H1 (cell line): ENCODE data around the gene GFY. TPM values are rescaled to one million over a fixed set of nuclear protein-coding genes. Genes with fewer than 3 reads are reported as not detected.

Experiments used
- KDM1A ChIP-seq: fragments of 200-600, 300-600 bp; sonication (generic); IDR thresholded peaks from 2 replicates; pipeline ENCODE4 v1.7.1; 2016; ENCODE audit warnings: mild to moderate bottlenecking, low read length, borderline replicate concordance
- RAD21 ChIP-seq, 2 experiments: IDR thresholded peaks in 1 of 2; conservative IDR thresholded peaks in 1 of 2; 2 replicates each; pipeline ENCODE4 v1.6.1; 2011; ENCODE audit warnings: low read depth in 2 of 2, low read length in 2 of 2, improper control_type of control experiment in 1 of 2, inconsistent platforms in 1 of 2, mild to moderate bottlenecking in 1 of 2, moderate library complexity in 1 of 2
- SRF ChIP-seq: IDR thresholded peaks from 2 replicates; pipeline ENCODE4 v1.6.1; 2011; ENCODE audit warnings: mild to moderate bottlenecking, low read depth, low read length, moderate library complexity
- TAF1 ChIP-seq: IDR thresholded peaks from 2 replicates; pipeline ENCODE4 v1.6.1; 2011; ENCODE audit warnings: mild to moderate bottlenecking, low read depth, low read length
- polyA plus RNA-seq, 7 experiments: library from polyadenylated mRNA; depleted of rRNA in 3 of 7; stranded (reverse) in 5 of 7; unstranded in 2 of 7; fragments of >200 nt in 5 of 7; fragments of 200-250 nt in 2 of 7; gene quantifications; 1 replicate in 5 of 7; 2 replicates in 1 of 7; 4 replicates in 1 of 7; pipeline versions ENCODE4 v1.2.1 to v1.2.3, GENCODE V29; 2011 to 2013; ENCODE audit warnings: missing spikeins in 2 of 7, mixed read lengths in 2 of 7
- total RNA-seq: library from RNA; stranded (reverse); fragmentation: NEBNext Ultra II Directional; extraction: Animal tissue kit (Norgen Biotek cat#: 25700); gene quantifications from 2 replicates; pipeline ENCODE4 v1.2.1, GENCODE V29; 2021
- TF ChIP-seq, protein P1 (sequence below): IDR thresholded peaks from 2 replicates; pipeline ENCODE4 v1.6.1; 2011; ENCODE audit warnings: low read depth, mild to moderate bottlenecking, low read length; ENCODE audit not compliant: insufficient read depth
- TF ChIP-seq, protein P2 (sequence below): IDR thresholded peaks from 2 replicates; pipeline ENCODE4 v1.6.1; 2012; ENCODE audit warnings: low read length, inconsistent platforms

GFY gene
- total and polyA plus RNA-seq, 2 of the 8 experiments (the other 6 are each of a cell fraction or from before 2014, with no cell fraction given): 0.68 to 0.93 TPM

DNA sequence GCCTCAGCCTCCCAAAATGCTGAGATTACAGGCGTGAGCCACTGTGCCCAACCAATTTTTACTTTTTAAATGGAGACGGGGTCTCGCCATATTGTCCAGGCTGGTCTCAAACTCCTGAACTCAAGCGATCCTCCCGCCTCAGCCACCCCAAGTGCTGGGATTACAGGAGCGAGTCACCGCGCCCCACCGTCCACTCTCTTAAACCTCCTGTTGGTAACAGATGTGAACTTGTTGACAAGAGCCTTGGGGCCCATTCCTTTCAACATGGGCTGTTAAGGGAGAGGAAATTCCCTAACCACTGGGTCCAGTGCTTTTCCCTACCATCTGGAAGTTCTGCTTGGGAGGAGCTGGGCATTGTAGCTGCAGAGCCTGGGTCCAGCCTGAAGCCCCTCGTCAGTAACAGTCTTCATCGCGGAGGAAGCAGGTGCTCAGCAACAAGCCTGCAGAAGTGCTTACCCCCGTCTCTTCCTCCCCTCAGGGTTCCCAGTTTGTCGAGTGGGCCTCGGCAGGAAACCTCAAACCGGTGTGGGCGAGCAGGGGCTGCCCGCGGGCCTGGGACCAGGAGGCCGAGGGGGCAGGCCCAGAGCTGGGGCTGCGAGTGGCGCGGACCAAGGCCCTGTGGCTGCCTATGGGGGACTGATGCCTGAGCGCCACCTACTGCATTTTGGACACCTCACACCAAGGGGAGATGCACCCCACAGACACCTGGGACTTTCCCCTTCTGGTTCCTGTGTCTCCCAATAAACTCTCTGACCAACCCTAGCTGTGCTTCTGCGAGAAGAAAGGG lies 44.8 kb downstream of the GFY start (continued):
- TF ChIP-seq RAD21 (IDR thresholded peaks at IDR 0.05 in 1 of 2, conservative IDR thresholded peaks at IDR 0.05 in 1 of 2; ENCODE audit: low read depth in 2 of 2, low read length in 2 of 2): peak; percentile 47 to 55
- TF ChIP-seq, protein P1, sequence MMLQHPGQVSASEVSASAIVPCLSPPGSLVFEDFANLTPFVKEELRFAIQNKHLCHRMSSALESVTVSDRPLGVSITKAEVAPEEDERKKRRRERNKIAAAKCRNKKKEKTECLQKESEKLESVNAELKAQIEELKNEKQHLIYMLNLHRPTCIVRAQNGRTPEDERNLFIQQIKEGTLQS: no peak
- TF ChIP-seq KDM1A: peak; percentile 62; the same call in 1 of the 2 replicates
- TF ChIP-seq TAF1: no peak
- TF ChIP-seq SRF: no peak
- TF ChIP-seq, protein P2, sequence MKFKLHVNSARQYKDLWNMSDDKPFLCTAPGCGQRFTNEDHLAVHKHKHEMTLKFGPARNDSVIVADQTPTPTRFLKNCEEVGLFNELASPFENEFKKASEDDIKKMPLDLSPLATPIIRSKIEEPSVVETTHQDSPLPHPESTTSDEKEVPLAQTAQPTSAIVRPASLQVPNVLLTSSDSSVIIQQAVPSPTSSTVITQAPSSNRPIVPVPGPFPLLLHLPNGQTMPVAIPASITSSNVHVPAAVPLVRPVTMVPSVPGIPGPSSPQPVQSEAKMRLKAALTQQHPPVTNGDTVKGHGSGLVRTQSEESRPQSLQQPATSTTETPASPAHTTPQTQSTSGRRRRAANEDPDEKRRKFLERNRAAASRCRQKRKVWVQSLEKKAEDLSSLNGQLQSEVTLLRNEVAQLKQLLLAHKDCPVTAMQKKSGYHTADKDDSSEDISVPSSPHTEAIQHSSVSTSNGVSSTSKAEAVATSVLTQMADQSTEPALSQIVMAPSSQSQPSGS: no peak
- TF ChIP-seq, all 59 proteins: peak for 3
